CD1c-positive myeloid dendritic cell (primary cell): ENCODE results near the gene MAGEA2.
"Not testable (repeated sequence)": the region's sequence is repeated elsewhere in the genome, so short reads cannot be mapped to it uniquely, and the experiment has no call there.

Experiments used
- DNase-seq: peaks from one replicate; pipeline ENCODE4 v3.0.0-alpha.2; 2016; ENCODE audit errors: extremely low spot score

MAGEA2 gene

GRCh38 chrX:152706500-152706899, 47.1 kb downstream of the MAGEA2 start:
- DNase-seq, result not testable (repeated sequence)

- not testable (repeated sequence) for DNase-seq
Measured at GRCh38 chrX:152700390-152700789, 53.3 kb downstream of the MAGEA2 start.
